OCI-LY7 (cell line): Measurements from ENCODE around the gene MRO.

ENCODE experiments used
- CTCF ChIP-seq: fragments of 200-600 bp; sonication (generic); conservative IDR thresholded peaks from 2 replicates; pipeline ENCODE4 v1.5.1; 2014; ENCODE audit warnings: mild to moderate bottlenecking, antibody characterized with exemption, low read length, moderate library complexity, mixed read lengths
- EZH2phosphoT487 ChIP-seq: fragments of 200-600 bp; sonication (generic); IDR thresholded peaks from 2 replicates; pipeline ENCODE4 v1.6.1; 2018; ENCODE audit warnings: low read depth, borderline replicate concordance, mild to moderate bottlenecking, mixed run types, antibody characterized with exemption, low read length, moderate library complexity, mixed read lengths

GRCh38 chr18:50813353-50813752 is 6.5 kb downstream of the MRO start:
- TF ChIP-seq CTCF (no peak), EZH2phosphoT487 (no peak)
